HFF-Myc (cell line): ENCODE measurements around the gene UNCX.

Experiments
- DNase-seq: peaks from one replicate; pipeline ENCODE4 v3.0.0-alpha.2; 2011; ENCODE audit warnings: low read depth; ENCODE audit errors: extremely low read depth
- H3K4me3 ChIP-seq: replicated peaks from 2 replicates; pipeline ENCODE4 v1.5.1; 2011; ENCODE audit warnings: low read depth, mild to moderate bottlenecking, control low read depth, low read length
- CTCF ChIP-seq: IDR thresholded peaks from 2 replicates; pipeline ENCODE4 v1.5.1; 2012; ENCODE audit warnings: mild to moderate bottlenecking, low read depth, low read length, control low read depth; ENCODE audit errors: missing control alignments

The UNCX gene

GRCh38 chr7:1246871-1247526 is 14.3 kb downstream of the UNCX start:
- TF ChIP-seq CTCF = no peak
- DNase-seq = no peak
- no peak overlapping the region for H3K4me3 ChIP-seq

DNA sequence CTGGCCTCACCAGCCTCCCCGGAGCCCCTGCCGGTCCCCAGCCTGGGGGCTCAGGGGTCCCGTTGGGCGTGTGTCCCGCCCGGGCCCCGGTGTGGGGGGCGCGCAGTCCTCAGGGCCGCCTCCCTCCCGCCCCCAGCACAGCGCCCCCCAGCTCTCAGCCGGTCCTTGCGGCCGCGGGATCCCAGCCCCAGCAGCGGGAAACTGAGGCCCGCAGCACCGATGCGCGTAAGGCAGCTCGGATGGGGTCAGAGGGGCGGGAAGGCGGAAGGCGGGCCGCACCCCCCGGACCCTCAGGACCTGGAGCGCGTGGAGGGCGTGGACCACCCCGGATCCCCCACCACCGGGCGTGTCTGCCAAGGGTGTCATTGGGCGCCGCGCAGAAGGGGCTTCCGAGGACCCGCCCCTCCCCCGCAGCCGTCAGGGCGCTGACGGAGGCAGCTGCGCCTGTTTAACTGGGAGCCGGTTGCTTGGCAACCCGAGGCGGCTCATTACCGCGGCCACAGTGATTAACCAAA is 14.9 kb downstream of the UNCX start:
- DNase-seq = no peak
- TF ChIP-seq CTCF = no peak
- no peak overlapping the region for H3K4me3 ChIP-seq

DNA sequence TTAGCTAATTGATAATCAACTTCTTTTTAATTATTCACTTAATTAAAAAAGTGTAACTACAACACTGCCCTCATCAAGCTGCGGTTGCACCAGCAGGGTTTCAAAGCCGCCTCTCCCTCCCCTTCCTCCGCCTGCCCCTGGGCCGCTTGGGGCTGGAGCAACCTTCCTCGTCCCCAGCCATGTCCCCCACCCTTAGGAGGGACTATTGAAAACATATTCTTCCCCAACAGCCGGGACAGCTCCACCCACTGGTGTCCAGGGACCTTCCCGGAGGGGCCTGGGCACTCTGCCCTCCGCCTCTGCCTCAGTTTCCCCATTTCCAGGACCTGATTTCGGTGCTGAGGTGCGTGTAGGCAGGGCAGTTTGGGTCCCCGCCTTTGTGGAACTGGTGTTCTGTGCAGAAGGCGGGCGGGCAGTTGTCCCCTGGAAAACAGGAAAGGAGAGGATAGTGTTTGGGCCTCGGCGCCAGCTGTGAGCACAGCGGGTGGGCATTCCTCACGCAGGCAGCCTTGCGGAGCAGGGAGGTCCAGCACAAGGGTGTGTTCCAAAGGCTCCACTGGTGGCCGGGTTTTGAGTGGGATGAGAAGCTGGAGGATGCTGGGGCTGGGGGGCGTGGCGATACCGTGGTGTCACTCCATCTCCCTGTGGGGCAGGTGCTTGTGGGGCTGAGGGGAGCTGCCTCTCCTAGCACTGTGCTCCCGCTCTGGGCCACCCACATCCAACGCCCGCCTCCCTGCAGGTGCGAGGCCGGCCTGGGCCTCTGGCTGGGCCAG is 15.7 kb downstream of the UNCX start:
- DNase-seq = no peak
- no peak overlapping the region for H3K4me3 ChIP-seq
- TF ChIP-seq CTCF = no peak

DNA sequence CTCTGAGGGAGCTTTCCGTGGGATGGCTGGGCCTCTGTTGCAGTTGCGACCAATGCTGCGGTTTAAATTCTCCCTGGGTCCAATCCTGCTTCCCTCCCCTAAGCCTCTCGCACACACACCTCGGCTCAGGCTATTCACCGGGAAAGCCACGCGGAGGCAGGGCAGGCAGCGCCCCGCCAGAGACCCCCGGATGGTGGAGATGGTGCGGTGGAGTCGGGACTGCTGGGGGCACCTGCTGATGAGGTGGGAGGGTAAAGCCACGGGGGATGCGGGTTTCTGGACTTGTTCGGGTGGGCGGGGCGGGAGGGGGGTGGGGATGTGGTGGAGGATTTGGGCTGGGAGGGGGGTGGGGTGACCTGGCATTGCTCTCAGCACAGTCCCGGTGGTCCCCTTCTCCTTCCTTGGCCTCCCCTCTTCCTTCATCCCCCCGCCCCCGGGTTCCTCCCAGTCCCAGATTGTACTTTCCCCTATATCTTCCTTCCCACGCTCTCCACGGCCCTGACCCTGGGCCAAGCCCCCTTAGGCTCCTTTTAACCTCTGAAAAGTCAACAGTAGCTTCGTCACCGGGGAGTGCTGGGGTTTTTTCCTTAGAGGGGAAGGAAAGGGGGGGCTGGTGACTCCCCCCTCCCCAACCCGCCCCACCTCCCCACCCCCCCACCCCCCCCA is 16.4 kb downstream of the UNCX start:
- no peak overlapping the region for H3K4me3 ChIP-seq
- TF ChIP-seq CTCF = no peak
- no peak for DNase-seq

GRCh38 chr7:1249731-1250130 is 17.1 kb downstream of the UNCX start:
- TF ChIP-seq CTCF = no peak
- DNase-seq = no peak

GRCh38 chr7:1250901-1251300 is 18.2 kb downstream of the UNCX start:
- no peak overlapping the region for H3K4me3 ChIP-seq
- no peak for TF ChIP-seq CTCF
- no peak for DNase-seq

More at GRCh38 chr7:1249731-1250130, 17.1 kb downstream of the UNCX start:
- H3K4me3 ChIP-seq = no peak overlapping the region
